Measurements from ENCODE around the gene CTPS2.

The CTPS2 gene

DNA sequence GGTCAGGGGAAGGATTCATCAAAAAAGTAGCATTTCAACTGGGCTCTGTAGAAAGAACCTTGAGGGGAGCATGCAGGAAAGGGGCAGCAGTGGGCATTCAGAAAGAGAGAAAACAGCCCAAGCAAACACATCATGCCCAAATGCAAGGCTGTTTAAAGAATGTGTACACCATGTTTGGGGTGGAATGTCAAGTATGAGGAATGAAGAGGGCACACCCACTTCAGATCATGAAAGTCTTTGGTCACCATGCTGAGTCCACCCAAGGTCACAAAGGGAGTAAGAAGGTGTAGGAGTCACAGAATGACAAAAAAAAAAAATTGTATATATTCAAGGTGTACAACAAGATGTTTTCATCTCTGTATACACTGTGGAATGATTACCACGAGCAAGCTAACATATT is 53.1 kb downstream of the CTPS2 start:
- H3K27me3 Mint-ChIP-seq (ENCODE audit: low read depth, poor library complexity) = peaks cover 2% of the 10 kb centered on the region
- peaks cover 77% of the 10 kb centered on the region for H3K36me3 Mint-ChIP-seq (ENCODE audit: low read depth)
- DNase-seq = no peak
- no peak overlapping the region for H3K27ac Mint-ChIP-seq
- H3K4me1 Mint-ChIP-seq = peaks cover 38% of the 10 kb centered on the region
- TF ChIP-seq, protein P1, sequence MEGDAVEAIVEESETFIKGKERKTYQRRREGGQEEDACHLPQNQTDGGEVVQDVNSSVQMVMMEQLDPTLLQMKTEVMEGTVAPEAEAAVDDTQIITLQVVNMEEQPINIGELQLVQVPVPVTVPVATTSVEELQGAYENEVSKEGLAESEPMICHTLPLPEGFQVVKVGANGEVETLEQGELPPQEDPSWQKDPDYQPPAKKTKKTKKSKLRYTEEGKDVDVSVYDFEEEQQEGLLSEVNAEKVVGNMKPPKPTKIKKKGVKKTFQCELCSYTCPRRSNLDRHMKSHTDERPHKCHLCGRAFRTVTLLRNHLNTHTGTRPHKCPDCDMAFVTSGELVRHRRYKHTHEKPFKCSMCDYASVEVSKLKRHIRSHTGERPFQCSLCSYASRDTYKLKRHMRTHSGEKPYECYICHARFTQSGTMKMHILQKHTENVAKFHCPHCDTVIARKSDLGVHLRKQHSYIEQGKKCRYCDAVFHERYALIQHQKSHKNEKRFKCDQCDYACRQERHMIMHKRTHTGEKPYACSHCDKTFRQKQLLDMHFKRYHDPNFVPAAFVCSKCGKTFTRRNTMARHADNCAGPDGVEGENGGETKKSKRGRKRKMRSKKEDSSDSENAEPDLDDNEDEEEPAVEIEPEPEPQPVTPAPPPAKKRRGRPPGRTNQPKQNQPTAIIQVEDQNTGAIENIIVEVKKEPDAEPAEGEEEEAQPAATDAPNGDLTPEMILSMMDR (IDR thresholded peaks at IDR 0.05) = no peak
- no peak overlapping the region for H3K4me3 Mint-ChIP-seq
- H3K9me3 Mint-ChIP-seq = no peaks in the 10 kb centered on the region

DNA sequence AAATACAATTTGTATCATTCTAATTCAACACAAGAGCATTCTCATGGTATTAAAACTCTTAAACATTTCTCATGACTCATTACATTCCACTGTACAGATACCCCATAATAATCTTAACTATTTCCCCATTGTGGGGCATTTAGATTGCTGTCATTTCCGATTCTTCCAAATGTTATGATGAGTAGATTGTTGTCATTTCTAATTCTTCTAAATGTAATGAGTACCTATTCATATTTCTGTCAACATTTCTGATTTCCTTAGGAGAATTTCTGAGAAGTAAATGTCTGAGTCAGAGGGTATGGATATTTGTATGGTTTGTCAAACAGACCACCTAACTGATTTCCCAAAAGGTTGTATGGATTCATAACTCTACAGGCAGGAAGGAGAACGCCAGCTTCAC is 54.2 kb downstream of the CTPS2 start:
- H3K9me3 Mint-ChIP-seq = no peaks in the 10 kb centered on the region

DNA sequence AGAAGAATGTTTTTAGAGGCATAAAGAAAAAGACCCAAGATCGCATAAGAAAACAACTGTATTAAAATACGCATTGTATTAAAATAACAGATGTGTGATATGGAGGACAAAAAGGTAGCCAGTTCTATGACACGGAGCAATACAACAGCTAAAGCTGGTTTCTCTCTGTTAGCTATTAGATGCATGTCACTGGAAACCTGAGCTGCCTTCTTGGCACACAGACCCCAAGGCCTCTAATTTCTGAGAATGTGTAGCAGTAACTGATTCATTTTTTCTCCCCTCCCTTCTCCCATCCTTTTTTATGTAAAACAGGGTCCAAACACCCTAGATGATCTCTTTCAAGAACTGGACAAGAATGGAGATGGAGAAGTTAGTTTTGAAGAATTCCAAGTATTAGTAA is 58.4 kb downstream of the CTPS2 start:
- Mint-ChIP-seq H3K4me1 (peaks cover 27% of the 10 kb centered on the region), H3K27me3 (ENCODE audit: low read depth, poor library complexity) (peaks cover 2% of the 10 kb centered on the region), H3K36me3 (ENCODE audit: low read depth) (peaks cover 71% of the 10 kb centered on the region), H3K4me3 (no peak overlapping the region), H3K27ac (peak overlapping the region; percentile 44), H3K9me3 (no peaks in the 10 kb centered on the region)
- no peak for DNase-seq
- TF ChIP-seq, protein P1 (IDR thresholded peaks at IDR 0.05) = no peak

More for the DNA sequence above, 54.2 kb downstream of the CTPS2 start:
- DNase-seq = no peak
- no peak overlapping the region for H3K4me3 Mint-ChIP-seq
- no peak overlapping the region for H3K27ac Mint-ChIP-seq
- peaks cover 74% of the 10 kb centered on the region for H3K36me3 Mint-ChIP-seq (ENCODE audit: low read depth)
- peaks cover 37% of the 10 kb centered on the region for H3K4me1 Mint-ChIP-seq
- H3K27me3 Mint-ChIP-seq (ENCODE audit: low read depth, poor library complexity) = peaks cover 2% of the 10 kb centered on the region
- TF ChIP-seq, protein P1 (IDR thresholded peaks at IDR 0.05) = no peak

DNA sequence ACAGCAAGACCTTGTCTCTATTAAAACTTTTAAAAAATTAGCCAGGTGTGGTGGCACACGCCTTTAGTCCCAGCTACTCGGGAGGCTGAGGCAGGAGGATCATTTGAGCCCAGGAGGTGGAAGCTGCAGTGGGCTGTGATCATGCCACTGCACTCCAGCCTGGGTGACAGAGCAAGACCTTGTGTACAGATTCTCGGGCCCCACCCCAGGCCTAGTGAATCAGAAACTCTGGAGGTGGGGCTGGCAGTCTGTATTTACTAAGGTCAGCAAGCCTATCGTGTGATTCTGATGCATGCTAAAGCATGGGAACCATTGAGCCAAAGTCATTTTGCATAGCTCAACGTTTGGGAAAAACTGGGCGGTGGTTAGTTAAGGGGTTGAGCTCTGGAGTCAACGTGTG is 59.0 kb downstream of the CTPS2 start:
- Mint-ChIP-seq H3K27me3 (ENCODE audit: low read depth, poor library complexity) (peaks cover 2% of the 10 kb centered on the region), H3K9me3 (no peaks in the 10 kb centered on the region), H3K27ac (no peak overlapping the region), H3K36me3 (ENCODE audit: low read depth) (peaks cover 71% of the 10 kb centered on the region), H3K4me1 (peaks cover 27% of the 10 kb centered on the region), H3K4me3 (no peak overlapping the region)
- no peak for DNase-seq
- TF ChIP-seq, protein P1 (IDR thresholded peaks at IDR 0.05) = no peak

DNA sequence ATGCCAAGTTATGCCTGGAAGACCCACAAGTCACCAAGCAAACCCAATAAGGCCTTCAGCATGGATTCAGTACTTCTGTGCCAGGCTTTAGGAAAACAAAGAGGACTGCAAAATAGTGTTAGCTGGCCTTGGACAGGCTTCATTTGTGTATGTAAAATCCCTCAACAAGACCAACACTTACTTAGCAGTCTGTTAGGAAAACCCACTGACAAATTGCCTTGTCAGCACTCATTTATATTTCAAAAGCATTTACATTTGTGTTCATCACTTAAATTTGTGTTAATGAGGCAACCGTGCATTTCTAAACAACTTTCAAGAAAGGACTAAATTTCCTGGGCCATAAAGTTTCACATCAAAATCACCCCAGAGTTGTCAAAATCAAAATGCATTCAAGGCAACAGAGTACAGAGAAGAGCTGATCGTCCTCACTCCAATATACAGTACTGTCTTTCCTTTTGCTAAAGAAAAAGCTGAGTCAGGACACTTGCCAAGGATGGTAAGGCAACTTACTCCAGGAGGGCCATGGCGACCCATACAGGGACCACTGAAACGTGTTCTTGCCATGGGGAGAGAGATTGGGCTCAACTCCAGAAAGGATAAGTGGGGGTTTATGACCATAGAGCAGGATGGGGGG is 61.0 kb downstream of the CTPS2 start:
- TF ChIP-seq, protein P1 (IDR thresholded peaks at IDR 0.05) = no peak
- Mint-ChIP-seq H3K36me3 (ENCODE audit: low read depth) (peaks cover 71% of the 10 kb centered on the region), H3K27ac (no peak overlapping the region), H3K27me3 (ENCODE audit: low read depth, poor library complexity) (peaks cover 2% of the 10 kb centered on the region), H3K4me1 (peaks cover 27% of the 10 kb centered on the region), H3K4me3 (no peak overlapping the region), H3K9me3 (no peaks in the 10 kb centered on the region)
- DNase-seq = no peak

DNA sequence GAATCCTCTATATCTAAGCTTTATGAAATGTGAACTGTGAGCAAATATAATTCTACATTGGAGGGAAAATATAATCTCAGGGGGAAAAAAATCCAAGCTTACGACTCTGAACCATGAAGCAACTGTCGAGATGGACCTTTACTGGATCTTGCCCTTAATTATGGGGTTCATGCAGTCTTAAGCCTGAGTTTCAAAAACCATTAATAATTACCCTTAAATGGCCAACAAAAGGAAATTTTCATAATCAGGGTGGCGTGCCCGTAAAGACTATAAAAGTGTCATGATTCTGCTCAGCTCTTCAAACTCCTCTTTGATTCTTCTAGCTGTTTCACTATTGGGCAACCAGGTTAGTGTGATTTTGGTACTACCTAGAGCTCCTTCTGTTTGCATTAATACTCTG is 62.6 kb downstream of the CTPS2 start, which contains the start of gene S100G:
S100G (plus strand) TSS at position 301 of the 400 bp plus-strand sequence. CDS start 849 bp downstream, outside the sequence.
- DNase-seq = no peak
- Mint-ChIP-seq H3K4me1 (peaks cover 12% of the 10 kb centered on the region), H3K9me3 (no peaks in the 10 kb centered on the region), H3K4me3 (no peak within 1 kb of the TSS), H3K27me3 (ENCODE audit: low read depth, poor library complexity) (no peaks in the 10 kb centered on the region), H3K36me3 (ENCODE audit: low read depth) (peaks cover 77% of the 10 kb centered on the region), H3K27ac (no peak within 1 kb of the TSS)
- TF ChIP-seq, protein P1 (IDR thresholded peaks at IDR 0.05) = no peak

Data from nephron progenitor cell (in vitro differentiated cells).